ENCODE results near the gene KLRC1.
A peak's percentile ranks its signal among the peaks of the same experiment; 100 is the strongest.
"Not testable (repeated sequence)": the region's sequence is repeated elsewhere in the genome, so short reads cannot be mapped to it uniquely, and the experiment has no call there.

KLRC1 gene

DNA sequence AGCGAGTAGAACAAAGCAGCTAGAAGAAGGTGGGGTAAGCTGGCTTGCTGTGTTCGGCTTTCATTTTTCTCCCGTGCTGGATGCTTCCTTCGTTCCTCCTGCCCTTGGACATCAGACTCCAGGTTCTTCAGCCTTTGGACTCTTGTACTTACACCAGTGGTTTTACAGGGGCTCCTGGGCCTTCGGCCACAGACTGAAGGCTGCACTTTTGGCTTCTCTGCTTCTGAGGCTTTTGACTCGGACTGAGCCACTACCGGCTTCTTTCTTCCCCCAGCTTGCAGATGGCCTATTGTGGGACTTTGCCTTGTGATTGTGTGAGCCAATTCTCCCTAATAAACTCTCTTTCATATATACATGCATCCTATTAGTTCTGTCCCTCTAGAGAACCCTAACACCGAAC is 27.2 kb downstream of the KLRC1 start:
- CTCF ChIA-PET; H3K9me3 ChIP-seq (ENCODE audit: control extremely low read depth in 1 of 5, control insufficient read depth in 4 of 5, insufficient read depth in 2 of 5, low read depth in 1 of 5, low read length in 4 of 5); H3K4me1 ChIP-seq (ENCODE audit: control extremely low read depth in 1 of 4, control insufficient read depth in 4 of 4, insufficient read depth in 4 of 4, low read length in 3 of 4); H3K4me3 ChIP-seq (ENCODE audit: control insufficient read depth in 1 of 7, extremely low read depth in 1 of 7, insufficient read depth in 4 of 7, low read depth in 2 of 7, low read length in 6 of 7); H3K36me3 ChIP-seq (ENCODE audit: control insufficient read depth in 4 of 4, insufficient read depth in 4 of 4, low read length in 3 of 4); DNase-seq; H3K27ac ChIP-seq (ENCODE audit: insufficient read depth in 1 of 2, low read depth in 1 of 2, low read length in 2 of 2, poor library complexity in 1 of 2, severe bottlenecking in 2 of 2); POLR2A ChIA-PET: not testable (repeated sequence)
- peaks cover 0 to 33% (median 0%) of the 10 kb centered on the region in 5 experiments for H3K27me3 ChIP-seq (replicated peaks in 2 of 5; ENCODE audit: control insufficient read depth in 4 of 5, insufficient read depth in 5 of 5, low read length in 4 of 5)
- 96% methylated on average over 4 of the region's 8 CpGs for WGBS (ENCODE audit: insufficient coverage)

- H3K4me3 ChIP-seq (ENCODE audit: control insufficient read depth in 1 of 7, extremely low read depth in 1 of 7, insufficient read depth in 4 of 7, low read depth in 2 of 7, low read length in 6 of 7); H3K4me1 ChIP-seq (ENCODE audit: control extremely low read depth in 1 of 4, control insufficient read depth in 4 of 4, insufficient read depth in 4 of 4, low read length in 3 of 4); DNase-seq; H3K27ac ChIP-seq (ENCODE audit: insufficient read depth in 1 of 2, low read depth in 1 of 2, low read length in 2 of 2, poor library complexity in 1 of 2, severe bottlenecking in 2 of 2); POLR2A ChIA-PET; H3K9me3 ChIP-seq (ENCODE audit: control extremely low read depth in 1 of 5, control insufficient read depth in 4 of 5, insufficient read depth in 2 of 5, low read depth in 1 of 5, low read length in 4 of 5); CTCF ChIA-PET; H3K36me3 ChIP-seq (ENCODE audit: control insufficient read depth in 4 of 4, insufficient read depth in 4 of 4, low read length in 3 of 4): not testable (repeated sequence)
- WGBS (ENCODE audit: insufficient coverage): no CpG with 5 or more reads among the region's 1 CpG
- H3K27me3 ChIP-seq (replicated peaks in 2 of 5; ENCODE audit: control insufficient read depth in 4 of 5, insufficient read depth in 5 of 5, low read length in 4 of 5): peaks cover 0 to 24% (median 0%) of the 10 kb centered on the region in 5 experiments
These were observed 28.8 kb downstream of the KLRC1 start for GRCh38 chr12:10424260-10424899.

- H3K4me1 ChIP-seq (ENCODE audit: control extremely low read depth in 1 of 4, control insufficient read depth in 4 of 4, insufficient read depth in 4 of 4, low read length in 3 of 4); H3K4me3 ChIP-seq (ENCODE audit: control insufficient read depth in 1 of 7, extremely low read depth in 1 of 7, insufficient read depth in 4 of 7, low read depth in 2 of 7, low read length in 6 of 7); H3K9me3 ChIP-seq (ENCODE audit: control extremely low read depth in 1 of 5, control insufficient read depth in 4 of 5, insufficient read depth in 2 of 5, low read depth in 1 of 5, low read length in 4 of 5); POLR2A ChIA-PET; DNase-seq; H3K27ac ChIP-seq (ENCODE audit: insufficient read depth in 1 of 2, low read depth in 1 of 2, low read length in 2 of 2, poor library complexity in 1 of 2, severe bottlenecking in 2 of 2); CTCF ChIA-PET; H3K36me3 ChIP-seq (ENCODE audit: control insufficient read depth in 4 of 4, insufficient read depth in 4 of 4, low read length in 3 of 4): not testable (repeated sequence)
- H3K27me3 ChIP-seq (replicated peaks in 2 of 5; ENCODE audit: control insufficient read depth in 4 of 5, insufficient read depth in 5 of 5, low read length in 4 of 5): peaks cover 0 to 27% (median 0%) of the 10 kb centered on the region in 5 experiments
- WGBS (ENCODE audit: insufficient coverage): no CpG with 5 or more reads among the region's 3 CpGs
These were observed 31.0 kb downstream of the KLRC1 start for GRCh38 chr12:10422159-10422558.

GRCh38 chr12:10420334-10420733 is 32.8 kb downstream of the KLRC1 start, which contains the start of gene KLRC3:
Gene KLRC3, minus strand, starts transcription at chr12:10420595. Its CDS starts 45 bp downstream, at chr12:10420550.
- H3K4me1 ChIP-seq (ENCODE audit: control extremely low read depth in 1 of 4, control insufficient read depth in 4 of 4, insufficient read depth in 4 of 4, low read length in 3 of 4); H3K36me3 ChIP-seq (ENCODE audit: control insufficient read depth in 4 of 4, insufficient read depth in 4 of 4, low read length in 3 of 4); CTCF ChIA-PET; H3K9me3 ChIP-seq (ENCODE audit: control extremely low read depth in 1 of 5, control insufficient read depth in 4 of 5, insufficient read depth in 2 of 5, low read depth in 1 of 5, low read length in 4 of 5); H3K4me3 ChIP-seq (ENCODE audit: control insufficient read depth in 1 of 7, extremely low read depth in 1 of 7, insufficient read depth in 4 of 7, low read depth in 2 of 7, low read length in 6 of 7); H3K27ac ChIP-seq (ENCODE audit: insufficient read depth in 1 of 2, low read depth in 1 of 2, low read length in 2 of 2, poor library complexity in 1 of 2, severe bottlenecking in 2 of 2): not testable (repeated sequence)
- POLR2A ChIA-PET: interaction anchor here (0.6 kb wide), 1 partner anchor 194 kb away, joined by 3 read pairs; no protein-coding TSS in a partner anchor
- peak in 2 of 3 donors; percentile 22 to 57 for DNase-seq
- H3K27me3 ChIP-seq (replicated peaks in 2 of 5; ENCODE audit: control insufficient read depth in 4 of 5, insufficient read depth in 5 of 5, low read length in 4 of 5): peaks cover 0 to 33% (median 0%) of the 10 kb centered on the region in 5 experiments
- WGBS (ENCODE audit: insufficient coverage): no CpG with 5 or more reads among the region's 1 CpG

GRCh38 chr12:10409392-10409791 is 43.8 kb downstream of the KLRC1 start, which contains the start of gene KLRC4:
Gene KLRC4, minus strand, starts transcription at chr12:10409757. Its CDS starts 182 bp downstream, at chr12:10409575.
- DNase-seq: peak; percentile 56 to 90 (median 88)
- H3K36me3 ChIP-seq (ENCODE audit: control insufficient read depth in 4 of 4, insufficient read depth in 4 of 4, low read length in 3 of 4): no peaks in the 10 kb centered on the region
- POLR2A ChIA-PET: no interaction called here
- WGBS (ENCODE audit: insufficient coverage): 0% methylated on average over 1 of the region's 1 CpG
- H3K4me3 ChIP-seq (ENCODE audit: control insufficient read depth in 1 of 7, extremely low read depth in 1 of 7, insufficient read depth in 4 of 7, low read depth in 2 of 7, low read length in 6 of 7): peak within 1 kb of the TSS in 1 of 7 experiments; percentile 3
- peaks cover 0 to 6% (median 0%) of the 10 kb centered on the region in 5 experiments for H3K9me3 ChIP-seq (ENCODE audit: control extremely low read depth in 1 of 5, control insufficient read depth in 4 of 5, insufficient read depth in 2 of 5, low read depth in 1 of 5, low read length in 4 of 5)
- peaks cover 0 to 81% (median 0%) of the 10 kb centered on the region in 5 experiments for H3K27me3 ChIP-seq (replicated peaks in 2 of 5; ENCODE audit: control insufficient read depth in 4 of 5, insufficient read depth in 5 of 5, low read length in 4 of 5)
- CTCF ChIA-PET: interaction anchor here (0.6 to 1.5 kb wide), 3 partner anchors 17 to 42 kb away, joined by 3 to 5 read pairs (median 4); no protein-coding TSS in a partner anchor
- peaks cover 0 to 16% (median 3%) of the 10 kb centered on the region in 4 experiments for H3K4me1 ChIP-seq (ENCODE audit: control extremely low read depth in 1 of 4, control insufficient read depth in 4 of 4, insufficient read depth in 4 of 4, low read length in 3 of 4)
- no peak within 1 kb of the TSS for H3K27ac ChIP-seq (ENCODE audit: insufficient read depth in 1 of 2, low read depth in 1 of 2, low read length in 2 of 2, poor library complexity in 1 of 2, severe bottlenecking in 2 of 2)

- no peak for DNase-seq
- Histone ChIP-seq H3K27ac (ENCODE audit: insufficient read depth in 1 of 2, low read depth in 1 of 2, low read length in 2 of 2, poor library complexity in 1 of 2, severe bottlenecking in 2 of 2) (no peak overlapping the region), H3K36me3 (ENCODE audit: control insufficient read depth in 4 of 4, insufficient read depth in 4 of 4, low read length in 3 of 4) (no peaks in the 10 kb centered on the region), H3K9me3 (ENCODE audit: control extremely low read depth in 1 of 5, control insufficient read depth in 4 of 5, insufficient read depth in 2 of 5, low read depth in 1 of 5, low read length in 4 of 5) (peaks cover 0 to 6% (median 0%) of the 10 kb centered on the region in 5 experiments), H3K4me3 (ENCODE audit: control insufficient read depth in 1 of 7, extremely low read depth in 1 of 7, insufficient read depth in 4 of 7, low read depth in 2 of 7, low read length in 6 of 7) (peak overlapping the region in 1 of 7 experiments; percentile 3), H3K4me1 (ENCODE audit: control extremely low read depth in 1 of 4, control insufficient read depth in 4 of 4, insufficient read depth in 4 of 4, low read length in 3 of 4) (peaks cover 0 to 16% (median 3%) of the 10 kb centered on the region in 4 experiments), H3K27me3 (replicated peaks in 2 of 5; ENCODE audit: control insufficient read depth in 4 of 5, insufficient read depth in 5 of 5, low read length in 4 of 5) (peaks cover 0 to 82% (median 0%) of the 10 kb centered on the region in 5 experiments)
- WGBS (ENCODE audit: insufficient coverage): no CpG with 5 or more reads among the region's 3 CpGs
- CTCF ChIA-PET: interaction anchor here (0.6 to 1.5 kb wide), 2 partner anchors 16 to 23 kb away, joined by 3 to 5 read pairs; no protein-coding TSS in a partner anchor
- POLR2A ChIA-PET: no interaction called here
These were observed 44.3 kb downstream of the KLRC1 start for GRCh38 chr12:10408842-10409241.

DNA sequence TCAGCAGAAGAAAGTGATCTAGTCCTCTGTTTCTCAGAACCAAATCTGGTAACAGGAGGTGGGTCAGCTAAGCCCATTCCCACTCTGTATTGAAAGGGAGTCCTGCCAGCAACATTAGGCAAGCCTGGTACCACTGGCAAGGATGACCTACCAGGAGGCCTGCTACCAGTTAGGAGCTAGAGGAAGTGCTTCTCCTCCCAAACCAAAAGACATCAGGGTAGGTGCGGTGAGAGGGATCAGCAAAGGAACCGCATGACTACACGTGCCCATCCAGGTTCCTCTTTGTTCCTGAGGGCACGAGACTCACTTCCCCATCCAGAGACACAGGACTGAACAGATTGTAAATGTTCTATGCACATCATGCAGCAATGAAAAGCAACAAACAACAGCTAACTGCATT is 46.5 kb downstream of the KLRC1 start:
- POLR2A ChIA-PET: interaction anchor here (0.8 kb wide), 1 partner anchor 13 kb away, joined by 3 read pairs; no protein-coding TSS in a partner anchor
- CTCF ChIA-PET: interaction anchor here (1.3 to 1.8 kb wide), 3 partner anchors 9 to 14 kb away, joined by 4 to 5 read pairs (median 4); no protein-coding TSS in a partner anchor
- DNase-seq: peak; percentile 38 to 87 (median 85)
- Histone ChIP-seq H3K27ac (ENCODE audit: insufficient read depth in 1 of 2, low read depth in 1 of 2, low read length in 2 of 2, poor library complexity in 1 of 2, severe bottlenecking in 2 of 2) (no peak overlapping the region), H3K27me3 (replicated peaks in 2 of 5; ENCODE audit: control insufficient read depth in 4 of 5, insufficient read depth in 5 of 5, low read length in 4 of 5) (peaks cover 0 to 82% (median 0%) of the 10 kb centered on the region in 5 experiments), H3K4me3 (ENCODE audit: control insufficient read depth in 1 of 7, extremely low read depth in 1 of 7, insufficient read depth in 4 of 7, low read depth in 2 of 7, low read length in 6 of 7) (no peak overlapping the region), H3K9me3 (ENCODE audit: control extremely low read depth in 1 of 5, control insufficient read depth in 4 of 5, insufficient read depth in 2 of 5, low read depth in 1 of 5, low read length in 4 of 5) (peaks cover 0 to 6% (median 0%) of the 10 kb centered on the region in 5 experiments), H3K36me3 (ENCODE audit: control insufficient read depth in 4 of 4, insufficient read depth in 4 of 4, low read length in 3 of 4) (no peaks in the 10 kb centered on the region), H3K4me1 (ENCODE audit: control extremely low read depth in 1 of 4, control insufficient read depth in 4 of 4, insufficient read depth in 4 of 4, low read length in 3 of 4) (peaks cover 0 to 16% (median 3%) of the 10 kb centered on the region in 4 experiments)
- WGBS (ENCODE audit: insufficient coverage): 0% methylated on average over 2 of the region's 4 CpGs

Data from common myeloid progenitor, CD34-positive (primary cell).